SK-N-MC (cell line): ENCODE data around the gene COA8.

Experiments
- EZH2 ChIP-seq: fragments of 200-600 bp; sonication (generic); IDR thresholded peaks from one replicate; pipeline ENCODE4 v1.6.1; 2017; ENCODE audit warnings: antibody characterized with exemption
- FOXP2 ChIP-seq: optimal IDR thresholded peaks from 2 replicates; pipeline ENCODE3; 2011; ENCODE audit warnings: mild to moderate bottlenecking, moderate library complexity; ENCODE audit not compliant: insufficient read depth; ENCODE audit errors: extremely low read length, control extremely low read depth
- POLR2AphosphoS5 ChIP-seq: IDR thresholded peaks from 2 replicates; pipeline ENCODE4 v1.6.1; 2012; ENCODE audit warnings: mild to moderate bottlenecking, low read depth, low read length, borderline replicate concordance

GRCh38 chr14:103524002-103524935 is 38.5 kb upstream of the COA8 start:
- TF ChIP-seq EZH2 = no peak
- TF ChIP-seq POLR2AphosphoS5 = 0 out of 2 replicates have a peak, but pooled peaks have one; percentile 2
- no peak for TF ChIP-seq FOXP2
